Right lobe of liver (tissue), 6 donors: Measurements from ENCODE around the gene LONP1. TPM values are rescaled to one million over a fixed set of nuclear protein-coding genes. Genes with fewer than 3 reads are reported as not detected.
A peak's percentile ranks its signal among the peaks of the same experiment; 100 is the strongest.

Source experiments
- ATAC-seq, 4 donors: fragments of 200-7000 bp; cut with Tn5 transposase; one replicate each; pipeline ENCODE4 v1.9.1; 2020; ENCODE audit warnings: mild to moderate bottlenecking in 4 of 4, moderate library complexity in 4 of 4
- DNase-seq, 3 donors: peaks; one replicate each; pipeline ENCODE4 v3.0.0-alpha.2; 2020
- H3K27ac ChIP-seq, 3 donors: fragments of 200-600 bp; one replicate each; pipeline ENCODE4 v1.8.0; 2022
- H3K27me3 ChIP-seq, 2 donors: fragments of 200-600 bp; one replicate each; pipeline ENCODE4 v1.8.0; 2022
- H3K36me3 ChIP-seq, 4 donors: fragments of 200-600 bp; sonication (generic) in 1 of 4; one replicate each; pipeline versions ENCODE4 v1.5.1 to v1.8.0; 2017 to 2022; ENCODE audit warnings: control low read depth in 1 of 4
- H3K4me1 ChIP-seq, 4 donors: fragments of 200-600 bp; sonication (generic) in 1 of 4; one replicate each; pipeline versions ENCODE4 v1.5.1 to v1.8.0; 2017 to 2022; ENCODE audit warnings: control low read depth in 1 of 4
- H3K4me3 ChIP-seq, 3 donors: fragments of 200-600 bp; one replicate each; pipeline ENCODE4 v1.8.0; 2022
- H3K9me3 ChIP-seq, 4 donors: fragments of 200-600 bp; sonication (generic) in 1 of 4; one replicate each; pipeline versions ENCODE4 v1.5.1 to v1.8.0; 2017 to 2022; ENCODE audit warnings: control low read depth in 1 of 4
- CTCF ChIP-seq, 4 donors: fragments of 200-600 bp in 3 of 4; fragments of 450-650 bp in 1 of 4; IDR thresholded peaks; one replicate each; pipeline versions ENCODE4 v1.5.1 to v1.8.0; 2016 to 2022; ENCODE audit warnings: antibody characterized with exemption in 4 of 4, mild to moderate bottlenecking in 2 of 4
- POLR2A ChIP-seq: fragments of 450-650 bp; IDR thresholded peaks from one replicate; pipeline ENCODE4 v1.6.1; 2017; ENCODE audit warnings: antibody characterized with exemption, mild to moderate bottlenecking
- WGBS: methylation state at CpG from one replicate; pipeline ENCODE4 v1.1.6; 2018; ENCODE audit warnings: low coverage, low lambda C conversion rate; ENCODE audit not compliant: insufficient coverage; ENCODE audit errors: missing lambda C conversion rate; 5-methylcytosine and 5-hydroxymethylcytosine counted together
- intact Hi-C, 2 donors: fragments of 100-400 bp; cut with DNase I; formaldehyde crosslinking; loops; one replicate each; pipeline versions ENCODE4 v1.11.2 to v1.14.1; 2022
- total RNA-seq, 6 experiments: library from RNA; depleted of rRNA in 2 of 6; stranded (reverse); fragments of >200 nt in 2 of 6; fragmentation: NEBNext Ultra II Directional in 3 of 6; extraction: Animal tissue kit (Norgen Biotek cat#: 25700) in 3 of 6; gene quantifications; one replicate each; pipeline versions ENCODE4 v1.1.0 to v1.2.4, GENCODE V29; 2016 to 2023
- donor health status: DM: no; HTN: yes; CAD: no.
- donor health status: DM: no; HTN: no; CAD: no.
- donor health status: DM: no; HTN: no; CAD: no.
- donor health status: DM: no; HTN: yes; CAD: no.
- donor health status: DM: no; HTN: yes; CAD: no.

Gene LONP1
- total RNA-seq, 6 experiments from 2014 or later: 54.5 to 123 (median 66.8) TPM

DNA sequence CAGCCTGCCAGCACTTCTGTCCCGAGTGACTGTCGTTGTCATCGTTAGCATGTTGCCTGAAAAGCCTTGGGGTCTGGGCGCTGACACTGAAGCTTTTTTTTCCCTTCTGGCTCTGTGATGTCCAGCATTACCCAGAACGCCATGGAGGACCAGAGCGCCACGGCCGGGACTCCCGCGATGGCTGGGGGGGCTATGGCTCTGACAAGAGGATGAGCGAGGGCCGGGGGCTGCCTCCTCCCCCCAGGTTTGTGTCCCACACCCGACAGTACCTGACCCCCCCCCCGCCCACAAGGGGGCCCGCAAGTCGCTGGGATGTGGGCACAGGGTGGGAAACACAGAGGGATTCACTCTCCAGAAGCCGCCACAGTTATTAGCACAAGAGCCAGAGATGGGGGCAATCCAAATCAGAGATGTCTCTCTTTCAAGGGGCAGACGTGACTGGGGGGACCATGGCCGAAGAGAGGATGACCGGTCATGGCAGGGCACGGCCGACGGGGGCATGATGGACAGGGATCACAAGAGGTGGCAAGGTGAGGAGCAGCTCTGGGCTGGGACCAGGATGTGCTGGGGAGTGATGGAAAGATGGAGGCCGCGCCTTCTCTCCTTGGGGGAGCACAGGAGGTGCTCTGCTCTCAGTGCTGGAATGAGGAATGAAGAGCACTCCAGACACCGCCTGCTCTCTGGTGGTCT lies 52.9 kb downstream of the LONP1 start:
- no CpG with 5 or more reads among the region's 26 CpGs for WGBS

DNA sequence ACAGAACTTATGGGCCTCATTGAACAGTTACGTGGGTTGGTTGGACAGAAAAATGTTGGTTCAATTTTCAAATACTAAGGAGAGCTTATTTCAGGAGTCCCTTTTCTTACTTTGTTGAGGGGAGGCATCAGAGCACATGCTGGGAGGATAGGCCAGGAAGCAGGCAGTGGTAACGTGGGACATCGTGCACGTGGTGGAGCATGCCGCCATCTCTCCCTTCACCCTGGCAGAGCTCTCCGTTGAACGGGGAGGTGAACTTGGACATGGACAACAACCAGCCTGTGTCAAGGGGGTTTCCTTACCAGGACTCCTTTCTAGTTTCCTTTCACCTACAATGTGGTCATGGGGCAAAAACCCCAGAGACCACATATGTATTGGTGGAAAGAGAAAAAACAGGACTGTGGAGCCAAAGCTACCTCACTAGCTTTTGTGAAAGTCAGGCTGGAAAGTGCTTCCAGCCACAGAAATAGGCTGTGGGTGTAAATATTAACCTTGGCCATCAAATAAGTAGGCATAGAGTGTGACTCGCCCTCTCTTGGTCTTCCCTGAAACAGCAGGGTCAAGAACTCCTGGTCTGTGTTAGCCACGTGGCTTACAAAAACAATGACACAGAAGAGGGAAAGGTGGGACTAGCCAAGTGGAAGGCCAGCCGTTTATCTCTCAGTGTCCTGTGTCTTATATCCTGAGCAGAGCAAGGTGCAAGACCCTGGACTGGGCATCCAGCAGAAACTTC lies 54.0 kb downstream of the LONP1 start:
- H3K4me1 ChIP-seq: peaks cover 0 to 30% (median 7%) of the 10 kb centered on the region in 4 donors
- TF ChIP-seq CTCF (IDR thresholded peaks at IDR 0.05) (peak; percentile 32 to 51 (median 40)), POLR2A (no peak)
- intact Hi-C loops: no loop called here
- 39% methylated on average over 6 of the region's 10 CpGs for WGBS
- DNase-seq: peak in 1 of 3 donors; percentile 50
- H3K27ac ChIP-seq: peak overlapping the region in 2 of 3 donors; percentile 19 to 74
- no peaks in the 10 kb centered on the region for H3K27me3 ChIP-seq
- H3K9me3 ChIP-seq: no peaks in the 10 kb centered on the region
- H3K4me3 ChIP-seq: no peak overlapping the region
- H3K36me3 ChIP-seq: peaks cover 25 to 87% (median 51%) of the 10 kb centered on the region in 4 donors
- peak; percentile 82 to 92 (median 88) for ATAC-seq

More for the DNA sequence above, 52.9 kb downstream of the LONP1 start:
- peaks cover 18 to 76% (median 42%) of the 10 kb centered on the region in 4 donors for H3K36me3 ChIP-seq
- intact Hi-C loops: no loop called here
- ATAC-seq: no peak
- TF ChIP-seq POLR2A (no peak), CTCF (IDR thresholded peaks at IDR 0.05) (no peak)
- peak in 1 of 3 donors; percentile 47 for DNase-seq
- H3K27me3 ChIP-seq: no peaks in the 10 kb centered on the region
- H3K9me3 ChIP-seq: no peaks in the 10 kb centered on the region
- peaks cover 0 to 30% (median 7%) of the 10 kb centered on the region in 4 donors for H3K4me1 ChIP-seq
- no peak overlapping the region for H3K27ac ChIP-seq
- no peak overlapping the region for H3K4me3 ChIP-seq

DNA sequence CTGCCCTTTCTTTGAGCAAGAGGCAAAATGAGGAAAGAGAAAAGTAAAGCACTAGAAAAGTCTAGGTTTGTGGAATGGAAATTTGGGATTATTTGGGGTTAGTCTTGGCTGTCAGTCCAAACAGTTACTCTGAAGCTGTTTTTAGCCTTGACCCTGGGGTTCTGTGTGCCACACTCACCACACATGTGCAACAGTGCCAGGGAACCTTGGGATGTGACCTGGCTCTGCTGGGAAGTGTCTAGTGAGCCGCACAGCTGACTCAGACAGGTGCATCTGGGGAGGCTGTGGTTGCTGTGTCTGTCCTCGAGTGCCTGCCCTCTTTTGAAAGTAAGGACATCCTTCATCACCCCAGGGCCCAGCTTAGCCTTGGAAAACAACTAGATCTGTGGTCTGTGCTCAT lies 55.4 kb downstream of the LONP1 start:
- DNase-seq: peak in 2 of 3 donors; percentile 42 to 64
- TF ChIP-seq CTCF (IDR thresholded peaks at IDR 0.05) (no peak), POLR2A (no peak)
- Histone ChIP-seq H3K9me3 (no peaks in the 10 kb centered on the region), H3K36me3 (peaks cover 27 to 92% (median 55%) of the 10 kb centered on the region in 4 donors), H3K4me3 (no peak overlapping the region), H3K4me1 (peaks cover 0 to 30% (median 7%) of the 10 kb centered on the region in 4 donors), H3K27ac (peak overlapping the region in 1 of 3 donors; percentile 74), H3K27me3 (no peaks in the 10 kb centered on the region)
- no CpG with 5 or more reads among the region's 2 CpGs for WGBS
- ATAC-seq: peak; percentile 4 to 63 (median 48)
- intact Hi-C loops: no loop called here

GRCh38 chr19:5663904-5664303 lies 56.0 kb downstream of the LONP1 start:
- 92% methylated on average over 5 of the region's 17 CpGs for WGBS
- H3K27me3 ChIP-seq: no peaks in the 10 kb centered on the region
- TF ChIP-seq POLR2A: no peak
- TF ChIP-seq CTCF (IDR thresholded peaks at IDR 0.05): no peak
- intact Hi-C loops: no loop called here
- H3K4me1 ChIP-seq: peaks cover 0 to 30% (median 7%) of the 10 kb centered on the region in 4 donors
- H3K4me3 ChIP-seq: no peak overlapping the region
- peaks cover 27 to 91% (median 54%) of the 10 kb centered on the region in 4 donors for H3K36me3 ChIP-seq
- H3K27ac ChIP-seq: peak overlapping the region in 1 of 3 donors; percentile 74
- DNase-seq: peak in 1 of 3 donors; percentile 52
- ATAC-seq: no peak
- no peaks in the 10 kb centered on the region for H3K9me3 ChIP-seq
